Smooth muscle cell (in vitro differentiated cells): ENCODE data around the gene OR6C76. TPM values are rescaled to one million over a fixed set of nuclear protein-coding genes. Genes with fewer than 3 reads are reported as not detected.
"Not testable (repeated sequence)": the region's sequence is repeated elsewhere in the genome, so short reads cannot be mapped to it uniquely, and the experiment has no call there.

Experiments
- DNase-seq: peaks from one replicate; lab custom pipeline; 2025; ENCODE audit not compliant: unreplicated experiment; lab: John Stamatoyannopoulos, UW
- H2AFZ ChIP-seq: fragments of 200-600 bp; sonication (generic); 2 replicates; pipeline ENCODE4 v1.6.0; 2016; ENCODE audit warnings: antibody characterized with exemption, low read depth, mild to moderate bottlenecking
- H3F3A ChIP-seq: fragments of 200-600 bp; sonication (generic); 2 replicates; pipeline ENCODE4 v1.6.0; 2017; ENCODE audit warnings: antibody characterized with exemption, low read depth
- H3K27ac ChIP-seq: fragments of 200-600 bp; sonication (generic); 2 replicates; pipeline ENCODE4 v1.5.1; 2016; ENCODE audit warnings: low read depth, mild to moderate bottlenecking
- H3K27me3 ChIP-seq: fragments of 200-600 bp; sonication (generic); 2 replicates; pipeline ENCODE4 v1.6.1; 2016; ENCODE audit warnings: low read depth, mild to moderate bottlenecking
- H3K36me3 ChIP-seq: fragments of 200-600 bp; sonication (generic); 2 replicates; pipeline ENCODE4 v1.5.1; 2016; ENCODE audit warnings: low read depth
- H3K4me1 ChIP-seq: fragments of 200-600 bp; sonication (generic); 2 replicates; pipeline ENCODE4 v1.5.1; 2016; ENCODE audit warnings: low read depth
- H3K4me2 ChIP-seq: fragments of 200-600 bp; sonication (generic); 2 replicates; pipeline ENCODE4 v1.6.0; 2016; ENCODE audit warnings: mild to moderate bottlenecking
- H3K4me3 ChIP-seq: fragments of 200-600 bp; sonication (generic); 2 replicates; pipeline ENCODE4 v1.5.1; 2016; ENCODE audit warnings: mild to moderate bottlenecking
- H3K79me2 ChIP-seq: fragments of 200-600 bp; sonication (generic); 2 replicates; pipeline ENCODE4 v1.6.0; 2016; ENCODE audit warnings: low read depth, mild to moderate bottlenecking
- H3K9ac ChIP-seq: fragments of 200-600 bp; sonication (generic); 2 replicates; pipeline ENCODE4 v1.6.0; 2016; ENCODE audit warnings: low read depth
- H3K9me3 ChIP-seq: fragments of 200-600 bp; sonication (generic); replicated peaks from 2 replicates; pipeline ENCODE4 v1.5.1; 2016; ENCODE audit warnings: low read depth
- H4K20me1 ChIP-seq: fragments of 200-600 bp; sonication (generic); 2 replicates; pipeline ENCODE4 v1.6.0; 2016; ENCODE audit warnings: low read depth
- CTCF ChIP-seq: fragments of 200-600 bp; sonication (generic); IDR thresholded peaks from 2 replicates; pipeline ENCODE4 v1.5.1; 2017; ENCODE audit warnings: borderline replicate concordance, mild to moderate bottlenecking, antibody characterized with exemption; ENCODE audit not compliant: insufficient read depth, poor library complexity, severe bottlenecking
- WGBS: methylation state at CpG from one replicate; pipeline ENCODE4 v1.1.7; 2016; ENCODE audit warnings: low lambda C conversion rate; 5-methylcytosine and 5-hydroxymethylcytosine counted together
- polyA plus RNA-seq: library from polyadenylated mRNA; unstranded; fragments of >200 nt; fragmentation: Nextera tagmentation; extraction: Ambion mirVana; gene quantifications from 2 replicates; pipeline ENCODE4 v1.2.1, GENCODE V29; 2016
- total RNA-seq: library from RNA; depleted of rRNA; stranded (reverse); fragments of >200 nt; gene quantifications from 2 replicates; pipeline ENCODE4 v1.2.3, GENCODE V29; 2014

Gene OR6C76
- total and polyA plus RNA-seq, 2 experiments from 2014 or later: not detected

- 92% methylated on average over 1 of the region's 1 CpG for WGBS
- peaks cover 7% of the 10 kb centered on the region for H3K4me1 ChIP-seq
- no peak for DNase-seq
- H3K27ac ChIP-seq: no peak overlapping the region
- H3K36me3 ChIP-seq: no peaks in the 10 kb centered on the region
- no peak overlapping the region for H3K9ac ChIP-seq
- no peak overlapping the region for H2AFZ ChIP-seq
- H4K20me1 ChIP-seq: no peaks in the 10 kb centered on the region
- no peak overlapping the region for H3K4me3 ChIP-seq
- H3K79me2 ChIP-seq: no peaks in the 10 kb centered on the region
- H3K4me2 ChIP-seq: no peak overlapping the region
- TF ChIP-seq CTCF: no peak
- no peaks in the 10 kb centered on the region for H3K27me3 ChIP-seq
- H3K9me3 ChIP-seq: no peaks in the 10 kb centered on the region
- no peaks in the 10 kb centered on the region for H3F3A ChIP-seq
Measured at GRCh38 chr12:55416961-55417360, 9.1 kb upstream of the OR6C76 start.

- Histone ChIP-seq H3K27me3 (no peaks in the 10 kb centered on the region), H3K4me3 (no peak overlapping the region), H4K20me1 (no peaks in the 10 kb centered on the region), H3K4me1 (peaks cover 3% of the 10 kb centered on the region), H3K36me3 (no peaks in the 10 kb centered on the region), H3K9me3 (no peaks in the 10 kb centered on the region), H3K79me2 (no peaks in the 10 kb centered on the region), H3K27ac (no peak overlapping the region), H3K9ac (no peak overlapping the region), H3K4me2 (no peak overlapping the region), H2AFZ (no peak overlapping the region), H3F3A (no peaks in the 10 kb centered on the region)
- 96% methylated on average over 2 of the region's 2 CpGs for WGBS
- TF ChIP-seq CTCF: no peak
- no peak for DNase-seq
Measured at GRCh38 chr12:55420307-55420962, 5.6 kb upstream of the OR6C76 start.

GRCh38 chr12:55428331-55429243 is 2.5 kb downstream of the OR6C76 start:
- WGBS: 58% methylated on average over 1 of the region's 1 CpG
- H3K27ac ChIP-seq: no peak overlapping the region
- no peaks in the 10 kb centered on the region for H4K20me1 ChIP-seq
- no peak overlapping the region for H3K9ac ChIP-seq
- H3K36me3 ChIP-seq: no peaks in the 10 kb centered on the region
- no peaks in the 10 kb centered on the region for H3K27me3 ChIP-seq
- H3K4me3 ChIP-seq: no peak overlapping the region
- DNase-seq: no peak
- no peaks in the 10 kb centered on the region for H3K9me3 ChIP-seq
- no peaks in the 10 kb centered on the region for H3F3A ChIP-seq
- no peak overlapping the region for H3K4me2 ChIP-seq
- no peak for TF ChIP-seq CTCF
- H3K4me1 ChIP-seq: no peaks in the 10 kb centered on the region
- no peaks in the 10 kb centered on the region for H3K79me2 ChIP-seq
- H2AFZ ChIP-seq: no peak overlapping the region

GRCh38 chr12:55441233-55441632 is 15.2 kb downstream of the OR6C76 start:
- not testable (repeated sequence) for H3F3A ChIP-seq, H4K20me1 ChIP-seq, H2AFZ ChIP-seq, H3K27me3 ChIP-seq, DNase-seq, H3K36me3 ChIP-seq, H3K79me2 ChIP-seq, H3K9ac ChIP-seq, H3K4me2 ChIP-seq, H3K4me3 ChIP-seq, H3K4me1 ChIP-seq, H3K27ac ChIP-seq, H3K9me3 ChIP-seq
- 91% methylated on average over 5 of the region's 5 CpGs for WGBS
